ENCODE data around the gene PROX1.

Gene PROX1, protein sequence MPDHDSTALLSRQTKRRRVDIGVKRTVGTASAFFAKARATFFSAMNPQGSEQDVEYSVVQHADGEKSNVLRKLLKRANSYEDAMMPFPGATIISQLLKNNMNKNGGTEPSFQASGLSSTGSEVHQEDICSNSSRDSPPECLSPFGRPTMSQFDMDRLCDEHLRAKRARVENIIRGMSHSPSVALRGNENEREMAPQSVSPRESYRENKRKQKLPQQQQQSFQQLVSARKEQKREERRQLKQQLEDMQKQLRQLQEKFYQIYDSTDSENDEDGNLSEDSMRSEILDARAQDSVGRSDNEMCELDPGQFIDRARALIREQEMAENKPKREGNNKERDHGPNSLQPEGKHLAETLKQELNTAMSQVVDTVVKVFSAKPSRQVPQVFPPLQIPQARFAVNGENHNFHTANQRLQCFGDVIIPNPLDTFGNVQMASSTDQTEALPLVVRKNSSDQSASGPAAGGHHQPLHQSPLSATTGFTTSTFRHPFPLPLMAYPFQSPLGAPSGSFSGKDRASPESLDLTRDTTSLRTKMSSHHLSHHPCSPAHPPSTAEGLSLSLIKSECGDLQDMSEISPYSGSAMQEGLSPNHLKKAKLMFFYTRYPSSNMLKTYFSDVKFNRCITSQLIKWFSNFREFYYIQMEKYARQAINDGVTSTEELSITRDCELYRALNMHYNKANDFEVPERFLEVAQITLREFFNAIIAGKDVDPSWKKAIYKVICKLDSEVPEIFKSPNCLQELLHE

DNA sequence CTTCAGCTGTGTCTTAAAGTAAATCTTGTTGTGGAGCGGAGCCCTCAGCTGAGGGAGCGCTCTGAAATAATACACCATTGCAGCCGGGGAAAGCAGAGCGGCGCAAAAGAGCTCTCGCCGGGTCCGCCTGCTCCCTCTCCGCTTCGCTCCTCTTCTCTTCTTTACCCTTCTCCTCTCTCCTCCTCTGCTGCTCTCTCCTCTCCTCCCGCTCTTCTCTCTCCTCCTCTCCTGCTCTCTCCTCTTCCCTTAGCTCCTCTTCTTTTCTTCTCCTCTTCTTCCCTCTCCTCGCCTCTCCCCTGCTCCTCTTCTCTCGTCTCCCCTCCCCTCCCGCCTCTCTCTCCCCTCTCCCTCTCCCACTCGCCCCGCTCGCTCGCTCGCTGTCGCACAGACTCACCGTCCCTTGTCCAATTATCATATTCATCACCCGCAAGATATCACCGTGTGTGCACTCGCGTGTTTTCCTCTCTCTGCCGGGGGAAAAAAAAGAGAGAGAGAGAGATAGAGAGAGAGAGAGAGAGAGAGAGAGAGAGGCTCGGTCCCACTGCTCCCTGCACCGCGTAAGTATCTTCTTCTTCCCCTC is at the start of gene PROX1:
Gene PROX1 (plus strand): TSS at position 47 of the 580 bp plus-strand sequence. CDS start 8,563 bp downstream, outside the sequence.
- H3K4me3 ChIP-seq (ENCODE audit: low read length): peak within 1 kb of the TSS; percentile 56
- TF ChIP-seq ZNF274 (IDR thresholded peaks at IDR 0.05; ENCODE audit: low read depth, low read length): no peak

DNA sequence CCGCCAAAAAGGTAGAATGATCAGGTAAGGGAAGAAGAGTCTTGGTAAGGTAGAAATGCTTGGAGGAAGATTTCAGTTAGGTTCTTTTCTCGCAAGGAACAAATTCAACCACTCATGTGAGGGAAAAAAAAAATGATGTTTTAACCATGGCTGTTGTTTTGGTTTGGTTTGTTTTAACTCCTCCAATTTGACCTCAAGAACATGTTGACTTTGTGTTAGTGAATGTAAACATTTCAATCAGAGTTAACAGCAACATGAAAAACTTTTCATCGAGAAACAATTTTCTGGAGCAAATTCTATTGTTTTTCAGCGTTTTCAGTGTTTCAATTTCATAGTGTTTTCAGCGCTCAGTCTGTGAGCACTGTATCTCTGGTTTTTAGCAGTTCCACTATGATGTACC is 49.0 kb upstream of the PROX1 start:
- no peak for TF ChIP-seq ZNF274 (IDR thresholded peaks at IDR 0.05; ENCODE audit: low read depth, low read length)

DNA sequence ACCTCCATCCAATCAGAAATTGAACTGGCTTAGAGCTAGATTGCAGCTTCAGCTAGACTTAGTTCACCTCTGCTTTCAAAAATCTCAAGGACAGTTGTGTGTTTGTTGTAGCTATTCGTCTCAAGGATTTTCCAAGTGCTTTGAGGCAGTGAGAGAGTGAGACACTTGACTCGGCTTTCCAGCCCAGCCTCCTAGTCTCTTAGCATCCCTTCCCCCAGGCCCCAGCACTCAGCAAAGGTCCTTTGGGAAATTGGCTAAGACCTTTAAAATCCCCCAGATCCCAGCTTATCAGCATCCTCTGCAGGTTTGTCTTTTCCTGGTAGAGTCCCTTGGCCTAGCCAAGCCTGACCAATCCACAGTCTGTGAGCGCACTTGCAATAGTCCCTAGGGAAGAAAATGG is 47.9 kb upstream of the PROX1 start:
- no peak overlapping the region for H3K4me3 ChIP-seq (ENCODE audit: low read length)
- TF ChIP-seq ZNF274 (IDR thresholded peaks at IDR 0.05; ENCODE audit: low read depth, low read length): no peak

More for the DNA sequence above, 49.0 kb upstream of the PROX1 start:
- H3K4me3 ChIP-seq (ENCODE audit: low read length): no peak overlapping the region

DNA sequence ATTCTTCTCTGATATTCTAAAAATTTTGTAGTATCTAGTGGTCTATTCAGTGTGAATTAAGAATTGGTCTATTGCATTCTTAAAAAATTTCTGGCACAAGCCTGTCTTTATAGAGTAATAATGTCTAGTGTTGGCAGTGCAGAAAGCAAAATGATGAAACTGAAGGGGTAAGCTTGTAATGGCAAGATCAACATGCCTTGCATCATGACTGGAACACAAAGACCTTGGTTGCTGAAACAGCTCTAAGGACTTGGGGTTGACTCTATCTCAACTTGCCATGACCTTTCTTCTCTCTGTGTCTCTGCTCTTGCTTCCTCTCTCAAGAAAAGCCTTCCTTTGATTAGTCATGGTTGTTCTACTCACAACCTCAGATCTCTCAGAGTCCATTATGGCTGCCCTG is 46.8 kb upstream of the PROX1 start:
- TF ChIP-seq ZNF274 (IDR thresholded peaks at IDR 0.05; ENCODE audit: low read depth, low read length): no peak
- no peak overlapping the region for H3K4me3 ChIP-seq (ENCODE audit: low read length)

DNA sequence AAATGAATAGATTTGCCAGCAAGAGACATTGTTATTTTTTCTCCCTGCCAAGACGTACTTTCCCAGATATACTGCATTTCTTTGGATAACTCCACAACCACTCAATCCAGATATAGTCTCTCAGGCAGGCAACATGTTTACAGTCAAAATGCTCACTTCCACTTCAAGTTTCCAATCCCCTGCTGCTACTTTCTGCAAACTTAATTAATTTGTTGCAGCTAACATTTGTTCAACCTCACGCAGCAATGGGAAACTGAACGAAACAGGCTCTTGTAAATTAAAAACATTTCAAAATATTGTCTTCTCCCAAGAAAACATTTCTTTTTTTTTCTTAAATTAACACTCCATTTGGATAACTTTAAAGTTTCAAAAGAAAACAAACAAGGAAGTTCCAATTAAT is 45.7 kb upstream of the PROX1 start:
- TF ChIP-seq ZNF274 (IDR thresholded peaks at IDR 0.05; ENCODE audit: low read depth, low read length): no peak
- no peak overlapping the region for H3K4me3 ChIP-seq (ENCODE audit: low read length)

DNA sequence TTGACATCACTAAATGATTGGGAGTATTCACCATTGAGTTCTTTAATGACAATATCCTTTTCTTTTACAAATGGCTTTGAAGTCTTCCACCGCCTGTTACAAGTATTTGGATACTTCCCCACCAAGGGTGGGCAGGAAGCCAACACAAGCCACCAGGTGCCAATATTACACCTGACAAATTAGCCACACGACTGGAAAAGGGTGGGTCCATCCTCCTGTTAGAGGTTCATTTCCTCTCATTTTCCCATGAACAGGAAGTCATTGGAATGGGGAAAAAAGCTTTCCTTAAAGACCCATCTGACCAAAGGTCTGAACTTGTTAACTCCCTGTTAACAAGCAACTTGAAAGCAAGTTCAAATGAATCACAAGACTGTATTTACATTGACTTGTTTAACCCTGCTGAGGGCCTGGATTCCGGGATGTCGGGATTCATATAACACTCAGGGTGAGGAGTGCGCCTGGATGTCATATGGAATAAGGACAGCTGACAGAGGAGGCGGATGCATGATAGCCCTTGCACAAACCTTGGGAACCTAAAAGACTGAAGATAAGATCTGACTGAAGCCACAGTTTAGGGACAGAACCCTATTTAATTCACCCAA is 40.5 kb upstream of the PROX1 start:
- H3K4me3 ChIP-seq (ENCODE audit: low read length): no peak overlapping the region
- TF ChIP-seq ZNF274 (IDR thresholded peaks at IDR 0.05; ENCODE audit: low read depth, low read length): no peak

DNA sequence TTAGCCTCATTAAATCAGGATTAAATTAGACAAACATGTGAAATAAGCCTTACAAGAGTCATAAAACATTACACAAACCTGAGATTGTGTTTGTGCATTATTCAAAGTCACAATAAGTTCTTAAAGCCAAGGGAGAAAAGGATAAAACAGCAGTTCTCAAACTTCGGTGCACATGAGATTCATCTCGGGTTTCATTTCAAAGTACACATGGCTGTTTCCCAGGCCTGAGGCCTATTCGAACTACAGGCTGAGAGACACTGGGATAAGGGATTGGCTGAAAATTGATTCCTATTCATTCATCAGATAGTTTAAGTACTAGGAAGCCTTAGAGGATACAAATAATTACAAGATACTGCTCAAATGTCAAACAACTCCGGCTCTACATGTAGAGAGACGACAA is 35.9 kb upstream of the PROX1 start:
- no peak overlapping the region for H3K4me3 ChIP-seq (ENCODE audit: low read length)
- no peak for TF ChIP-seq ZNF274 (IDR thresholded peaks at IDR 0.05; ENCODE audit: low read depth, low read length)

DNA sequence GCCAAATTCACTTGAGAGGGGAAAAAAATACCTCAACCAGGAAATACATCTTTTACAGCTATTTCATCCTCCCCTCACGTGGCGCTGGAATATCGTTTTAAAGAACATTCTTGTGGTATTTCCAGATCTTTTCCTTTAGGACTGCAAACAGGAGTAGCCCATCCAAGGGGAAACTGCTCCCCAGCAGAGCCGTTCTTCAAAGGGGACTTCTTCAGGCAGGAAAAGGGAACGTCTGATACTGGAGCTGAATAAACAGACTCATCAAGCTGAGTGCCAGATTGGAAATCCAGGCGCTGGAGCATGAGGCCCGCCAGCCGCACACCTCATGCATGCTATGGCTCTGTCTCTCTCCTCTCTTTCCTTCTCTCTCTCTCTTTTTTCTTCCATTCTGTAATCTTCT is 34.0 kb upstream of the PROX1 start:
- TF ChIP-seq ZNF274 (IDR thresholded peaks at IDR 0.05; ENCODE audit: low read depth, low read length): no peak
- H3K4me3 ChIP-seq (ENCODE audit: low read length): no peak overlapping the region

DNA sequence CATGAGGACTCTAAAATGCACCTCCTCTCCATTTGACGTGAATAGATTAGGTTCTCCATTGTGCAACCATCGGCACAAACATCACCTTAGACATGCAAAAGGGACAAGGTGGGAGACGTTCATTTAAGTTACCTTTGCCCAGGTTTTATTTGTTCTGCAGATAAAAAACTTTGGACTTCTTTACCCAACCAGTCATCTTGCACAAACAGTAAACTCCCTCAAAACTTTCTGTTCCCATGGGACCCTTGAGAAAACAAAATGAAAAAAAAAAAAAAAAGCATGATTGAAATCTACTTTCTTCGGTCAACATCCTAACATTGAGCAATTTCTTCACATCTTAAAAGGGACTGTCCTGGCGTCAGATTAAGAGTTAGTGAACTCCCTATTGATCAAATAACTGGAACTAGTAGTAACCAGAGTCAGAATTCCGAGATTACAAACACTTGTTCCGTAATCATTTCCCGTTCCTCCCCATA is 31.4 kb upstream of the PROX1 start:
- no peak overlapping the region for H3K4me3 ChIP-seq (ENCODE audit: low read length)
- no peak for TF ChIP-seq ZNF274 (IDR thresholded peaks at IDR 0.05; ENCODE audit: low read depth, low read length)

DNA sequence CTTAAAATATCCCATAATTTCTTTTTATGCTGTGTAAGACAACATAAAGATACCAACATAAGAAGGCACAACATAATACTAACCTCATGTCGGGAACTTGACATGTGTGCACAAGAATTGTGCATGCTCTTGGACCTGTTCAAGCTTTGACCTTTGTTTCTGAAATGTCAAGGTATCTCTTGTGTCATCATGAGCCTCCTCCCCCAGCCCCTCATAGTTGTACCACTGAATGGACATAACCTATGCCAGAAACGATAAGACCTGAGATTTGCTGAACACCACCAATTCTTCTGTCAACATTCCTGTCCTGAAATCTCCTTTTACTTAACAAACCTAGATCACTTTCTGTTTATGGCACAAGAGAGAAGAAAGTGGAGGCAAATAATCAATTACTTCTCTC is 29.4 kb upstream of the PROX1 start:
- no peak for TF ChIP-seq ZNF274 (IDR thresholded peaks at IDR 0.05; ENCODE audit: low read depth, low read length)
- no peak overlapping the region for H3K4me3 ChIP-seq (ENCODE audit: low read length)

DNA sequence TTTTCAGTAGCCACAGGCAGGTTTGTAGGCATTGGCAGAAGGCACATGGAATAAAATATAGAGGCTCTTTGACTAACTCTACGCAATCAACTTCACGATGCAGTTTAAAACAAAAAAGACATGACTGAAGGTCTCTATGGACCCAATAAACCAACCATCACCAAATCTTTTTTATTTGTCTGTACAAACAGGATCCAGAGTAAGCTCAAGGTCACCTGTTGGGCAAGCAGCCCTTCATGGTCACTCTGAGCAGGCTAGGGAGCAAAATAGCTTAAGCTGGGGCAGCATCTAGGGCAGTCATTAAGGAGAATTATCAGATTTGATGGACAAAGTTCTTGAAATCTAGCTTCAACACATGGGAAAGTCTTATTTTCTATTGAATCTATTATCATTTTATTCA is 26.8 kb upstream of the PROX1 start:
- no peak overlapping the region for H3K4me3 ChIP-seq (ENCODE audit: low read length)
- no peak for TF ChIP-seq ZNF274 (IDR thresholded peaks at IDR 0.05; ENCODE audit: low read depth, low read length)

DNA sequence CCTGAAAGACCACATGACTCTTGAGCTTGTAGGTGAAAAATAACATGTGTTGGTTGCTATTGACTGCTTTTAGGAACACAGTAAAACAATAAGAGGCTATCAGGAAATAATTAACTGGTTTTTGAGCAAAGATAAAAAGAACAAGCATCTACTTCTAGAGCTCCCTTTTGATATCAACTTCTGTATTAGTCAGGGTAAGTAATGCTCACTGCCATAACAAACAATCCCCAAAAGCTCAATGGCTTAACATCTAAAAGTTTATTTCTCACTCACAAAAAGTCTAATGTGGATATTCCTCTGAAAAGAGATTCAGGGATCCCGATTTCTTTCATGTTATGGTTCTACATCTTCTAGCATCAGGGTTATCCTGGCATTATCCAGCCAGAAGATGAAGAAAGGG is 25.3 kb upstream of the PROX1 start:
- no peak overlapping the region for H3K4me3 ChIP-seq (ENCODE audit: low read length)
- no peak for TF ChIP-seq ZNF274 (IDR thresholded peaks at IDR 0.05; ENCODE audit: low read depth, low read length)

DNA sequence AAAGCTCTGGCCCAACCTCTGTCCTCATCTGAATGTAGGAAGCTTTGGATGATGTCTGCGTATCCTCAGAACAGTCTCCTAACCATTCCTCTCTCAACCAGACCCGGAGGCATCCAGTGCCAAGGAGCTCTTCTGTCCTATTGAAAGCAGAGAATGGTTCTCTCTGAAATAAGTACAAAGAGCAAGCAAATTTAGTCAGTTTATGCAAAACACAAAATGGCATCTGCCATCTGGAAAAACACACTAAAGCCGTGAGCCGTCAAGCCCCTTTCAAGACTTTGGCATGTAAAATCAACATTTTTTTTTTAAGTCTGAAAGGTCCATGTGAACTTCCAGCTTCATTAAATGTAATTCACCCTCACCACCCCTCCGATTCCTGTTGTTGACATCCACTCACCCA is 21.7 kb upstream of the PROX1 start:
- TF ChIP-seq ZNF274 (IDR thresholded peaks at IDR 0.05; ENCODE audit: low read depth, low read length): no peak
- H3K4me3 ChIP-seq (ENCODE audit: low read length): no peak overlapping the region

DNA sequence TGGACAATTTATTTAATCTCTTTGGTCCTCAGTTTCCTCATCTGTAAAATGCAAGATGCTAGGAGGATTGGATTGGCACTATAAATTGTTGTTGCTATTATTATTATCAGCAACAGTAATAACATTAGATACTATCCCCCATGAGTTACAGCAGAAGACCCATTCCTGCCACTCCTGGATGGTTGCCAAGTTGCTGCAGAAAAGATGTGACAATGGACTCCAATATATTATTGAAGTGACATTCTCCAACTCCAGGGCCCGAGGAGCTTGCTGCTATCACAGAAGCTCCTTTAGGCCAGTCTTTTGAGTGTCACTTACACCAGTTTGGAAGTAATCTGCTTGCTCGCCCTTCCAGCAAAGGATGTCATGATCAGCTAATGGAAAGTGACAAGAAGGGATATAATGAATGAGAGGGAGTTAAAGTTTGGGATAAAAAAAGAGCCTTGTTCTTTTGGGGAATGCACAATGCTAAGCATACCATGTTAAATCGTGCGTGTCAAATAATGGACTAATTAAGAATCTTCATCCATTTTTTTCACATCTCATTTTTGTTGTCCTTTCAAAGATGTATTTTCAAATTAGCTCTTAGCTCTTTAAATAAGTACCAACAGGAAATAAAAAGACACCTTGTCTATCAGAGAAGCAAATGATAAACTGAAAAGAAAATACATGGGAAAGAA is 19.5 kb upstream of the PROX1 start:
- no peak overlapping the region for H3K4me3 ChIP-seq (ENCODE audit: low read length)
- no peak for TF ChIP-seq ZNF274 (IDR thresholded peaks at IDR 0.05; ENCODE audit: low read depth, low read length)
